Measurements from ENCODE around the gene ZNF184. TPM values are rescaled to one million over a fixed set of nuclear protein-coding genes. Genes with fewer than 3 reads are reported as not detected.
"Not testable (repeated sequence)": the region's sequence is repeated elsewhere in the genome, so short reads cannot be mapped to it uniquely, and the experiment has no call there.

The ZNF184 gene
- total and polyA plus RNA-seq, 2 of the 4 experiments (the other 2 are of a cell fraction), result 2.8 to 8.1 TPM

GRCh38 chr6:27424851-27425250, 48.1 kb downstream of the ZNF184 start:
- POLR2A ChIA-PET (ENCODE audit: unreplicated experiment); H2AK5ac ChIP-seq (ENCODE audit: low read depth, low read length); H4K20me1 ChIP-seq (ENCODE audit: insufficient read depth, low read length); H3K27me3 ChIP-seq (ENCODE audit: control insufficient read depth, insufficient read depth, low read length); H3K14ac ChIP-seq (replicated peaks; ENCODE audit: low read depth, low read length); DNase-seq; CTCF ChIA-PET; H3K9ac ChIP-seq (ENCODE audit: low read depth, low read length); H3K36me3 ChIP-seq (ENCODE audit: control insufficient read depth, insufficient read depth, low read length); H4K91ac ChIP-seq (ENCODE audit: insufficient read depth, low read depth, low read length); BruUV-seq (replicated peaks); dilution Hi-C loops (cut with HindIII; ENCODE audit: low sequenced_read_pairs, unreplicated experiment); H3K4me1 ChIP-seq (ENCODE audit: control insufficient read depth, insufficient read depth, low read length); H4K5ac ChIP-seq (ENCODE audit: low read depth, low read length); H3K9me1 ChIP-seq (ENCODE audit: insufficient read depth, low read length); H3K79me1 ChIP-seq (ENCODE audit: low read depth in 1 of 2, low read length in 2 of 2); intact Hi-C loops (cut with micrococcal nuclease); H3K4me2 ChIP-seq (ENCODE audit: low read depth, low read length); H4K8ac ChIP-seq (ENCODE audit: low read depth in 2 of 2, low read length in 2 of 2); H2BK5ac ChIP-seq (ENCODE audit: low read depth, low read length, poor library complexity, severe bottlenecking); H3K4me3 ChIP-seq (ENCODE audit: insufficient read depth, low read depth, low read length); H3K18ac ChIP-seq (ENCODE audit: low read depth, low read length); H2BK20ac ChIP-seq (ENCODE audit: low read depth, low read length); H3K56ac ChIP-seq (ENCODE audit: extremely low read depth, insufficient read depth, low read length); H2BK15ac ChIP-seq (ENCODE audit: low read depth, low read length); in situ Hi-C loops (cut with MboI; ENCODE audit: low sequenced_read_pairs); H2AFZ ChIP-seq (replicated peaks; ENCODE audit: low read length, poor library complexity); H2BK120ac ChIP-seq (ENCODE audit: low read depth, low read length); H3K4ac ChIP-seq (ENCODE audit: low read depth, low read length); H3K23ac ChIP-seq (ENCODE audit: low read depth, low read length); H3K27ac ChIP-seq (ENCODE audit: insufficient read depth, low read length); ATAC-seq (ENCODE audit: low read depth); H3K9me3 ChIP-seq (ENCODE audit: control insufficient read depth, insufficient read depth, low read length); H2AK9ac ChIP-seq (replicated peaks; ENCODE audit: low read depth, low read length, poor library complexity): not testable (repeated sequence)
- WGBS, 2 experiments (ENCODE audit: extremely low coverage in 2 of 2, insufficient read length in 1 of 2), result 74% methylated on average over 7 of the region's 36 CpGs; no CpG with 5 or more reads in 1 of the 2 experiments

All from IMR-90 (cell line).